Epithelial cell of esophagus (primary cell): ENCODE measurements around the gene TMEM63C.

Source experiments
- DNase-seq: peaks from one replicate; pipeline ENCODE4 v3.0.0; 2010; ENCODE audit warnings: low read depth
- H3K4me3 ChIP-seq: 2 replicates; pipeline ENCODE4 v1.5.1; 2011; ENCODE audit warnings: mild to moderate bottlenecking, low read length, control low read depth
- TF ChIP-seq, protein P1 (sequence below): IDR thresholded peaks from 2 replicates; pipeline ENCODE4 v1.5.1; 2011; ENCODE audit warnings: low read depth, mild to moderate bottlenecking, low read length, control low read depth, inconsistent platforms; ENCODE audit not compliant: insufficient read depth; ENCODE audit errors: missing control alignments

The TMEM63C gene

DNA sequence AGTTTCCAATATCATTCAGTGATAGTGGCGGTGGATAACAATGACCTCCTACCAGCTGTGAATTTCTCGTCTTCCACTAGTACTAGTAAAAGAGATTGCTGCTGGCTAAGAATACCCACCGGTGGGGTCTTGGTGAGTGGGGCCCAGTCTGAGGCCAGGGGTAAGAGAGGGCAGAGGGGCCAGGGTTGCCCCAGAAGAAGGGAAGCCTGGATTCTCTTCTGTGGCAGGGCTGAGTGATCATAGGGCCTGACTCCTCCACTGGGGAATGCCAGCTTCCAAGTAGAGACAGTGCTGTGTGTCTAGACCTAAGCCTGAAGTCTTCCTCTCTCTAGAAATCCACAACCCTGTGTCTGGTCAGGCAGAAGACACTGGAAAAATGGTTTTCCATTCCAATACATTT lies 5.8 kb upstream of the TMEM63C start:
- TF ChIP-seq, protein P1, sequence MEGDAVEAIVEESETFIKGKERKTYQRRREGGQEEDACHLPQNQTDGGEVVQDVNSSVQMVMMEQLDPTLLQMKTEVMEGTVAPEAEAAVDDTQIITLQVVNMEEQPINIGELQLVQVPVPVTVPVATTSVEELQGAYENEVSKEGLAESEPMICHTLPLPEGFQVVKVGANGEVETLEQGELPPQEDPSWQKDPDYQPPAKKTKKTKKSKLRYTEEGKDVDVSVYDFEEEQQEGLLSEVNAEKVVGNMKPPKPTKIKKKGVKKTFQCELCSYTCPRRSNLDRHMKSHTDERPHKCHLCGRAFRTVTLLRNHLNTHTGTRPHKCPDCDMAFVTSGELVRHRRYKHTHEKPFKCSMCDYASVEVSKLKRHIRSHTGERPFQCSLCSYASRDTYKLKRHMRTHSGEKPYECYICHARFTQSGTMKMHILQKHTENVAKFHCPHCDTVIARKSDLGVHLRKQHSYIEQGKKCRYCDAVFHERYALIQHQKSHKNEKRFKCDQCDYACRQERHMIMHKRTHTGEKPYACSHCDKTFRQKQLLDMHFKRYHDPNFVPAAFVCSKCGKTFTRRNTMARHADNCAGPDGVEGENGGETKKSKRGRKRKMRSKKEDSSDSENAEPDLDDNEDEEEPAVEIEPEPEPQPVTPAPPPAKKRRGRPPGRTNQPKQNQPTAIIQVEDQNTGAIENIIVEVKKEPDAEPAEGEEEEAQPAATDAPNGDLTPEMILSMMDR: no peak
- H3K4me3 ChIP-seq: no peak overlapping the region
- DNase-seq: no peak

DNA sequence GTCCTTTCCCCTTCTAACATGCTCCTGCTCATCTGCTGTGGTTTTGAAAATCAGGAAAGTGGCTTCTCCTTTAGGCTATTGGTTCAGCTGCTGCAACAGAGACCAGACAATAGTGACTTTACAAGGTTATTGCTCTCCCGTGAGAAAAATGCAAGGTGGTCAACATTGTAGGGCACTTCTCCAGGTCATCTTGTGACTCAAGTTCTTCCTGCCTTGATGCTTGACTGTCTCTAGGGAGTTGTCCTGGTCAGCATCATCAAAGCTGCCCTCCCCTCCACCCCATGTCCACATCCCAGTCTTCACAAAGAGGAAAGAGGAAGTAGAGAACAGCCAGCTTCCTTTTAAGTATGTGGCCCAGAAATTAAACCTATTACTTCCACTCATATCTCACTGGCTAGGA lies 3.9 kb upstream of the TMEM63C start:
- DNase-seq: no peak
- no peak overlapping the region for H3K4me3 ChIP-seq
- TF ChIP-seq, protein P1: no peak

DNA sequence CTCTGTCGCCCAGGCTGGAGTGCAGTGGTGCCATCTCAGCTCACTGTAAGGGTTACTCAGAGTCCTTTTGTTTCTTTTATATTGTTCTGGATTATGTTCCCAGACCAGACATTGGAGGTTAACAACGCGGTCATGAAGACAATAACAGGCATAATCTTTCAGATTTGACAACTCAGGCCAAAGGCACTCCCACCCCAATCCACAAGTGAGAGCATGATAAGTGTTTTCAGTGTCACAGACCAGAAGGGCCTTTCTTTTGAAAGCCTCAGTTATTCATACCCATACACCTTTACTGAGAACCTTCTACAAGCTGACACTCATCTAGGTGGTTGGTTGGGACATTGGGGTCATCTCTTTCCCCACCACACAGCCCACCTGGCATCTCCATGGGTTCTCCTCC lies 2.9 kb upstream of the TMEM63C start:
- TF ChIP-seq, protein P1: no peak

DNA sequence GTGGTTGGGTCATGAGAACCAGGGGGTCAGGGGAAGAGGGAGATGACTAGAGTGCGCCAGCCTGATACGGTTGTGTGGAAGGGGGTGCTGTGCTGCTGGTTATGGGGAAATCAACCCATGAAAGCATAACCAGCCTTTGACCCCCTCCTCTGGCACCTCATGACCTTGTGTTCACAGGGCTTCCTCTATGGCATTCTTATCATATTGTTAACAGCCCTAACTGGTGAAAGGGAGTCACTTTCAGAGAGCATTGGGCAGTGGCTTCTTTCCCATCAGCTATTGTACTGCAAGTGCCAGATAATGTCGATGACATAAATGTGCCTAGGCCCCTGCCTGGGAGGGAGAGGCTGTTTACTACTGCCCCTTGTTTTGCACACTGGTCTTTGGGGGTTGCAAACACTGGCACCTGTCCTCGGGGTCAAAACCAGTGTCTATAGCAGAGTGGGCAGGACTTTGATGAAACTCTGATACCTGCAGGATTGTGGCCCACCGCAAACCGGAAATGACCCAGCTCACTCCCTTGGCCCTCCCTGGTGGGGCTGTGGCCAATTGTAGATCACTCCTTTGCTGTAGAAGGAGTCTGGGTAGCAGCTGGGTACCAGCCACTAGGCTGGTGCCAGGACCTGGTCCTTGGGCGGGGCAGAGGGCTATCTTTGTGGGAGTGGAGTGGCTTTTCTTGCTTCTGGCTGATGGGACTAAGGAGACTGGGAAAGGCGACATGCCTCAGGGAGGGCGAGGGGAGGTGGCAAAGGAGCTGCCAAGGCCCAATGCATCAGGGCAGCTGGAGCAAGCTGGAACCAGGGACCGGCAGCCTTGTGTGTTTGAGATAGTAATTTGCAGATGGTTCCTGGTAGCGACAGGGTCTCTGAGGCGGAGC lies 634 bp upstream of the TMEM63C start:
- TF ChIP-seq, protein P1: no peak
- DNase-seq: no peak
- H3K4me3 ChIP-seq: peak overlapping the region; percentile 90

More for the DNA sequence above, 2.9 kb upstream of the TMEM63C start:
- H3K4me3 ChIP-seq: no peak overlapping the region
- no peak for DNase-seq

DNA sequence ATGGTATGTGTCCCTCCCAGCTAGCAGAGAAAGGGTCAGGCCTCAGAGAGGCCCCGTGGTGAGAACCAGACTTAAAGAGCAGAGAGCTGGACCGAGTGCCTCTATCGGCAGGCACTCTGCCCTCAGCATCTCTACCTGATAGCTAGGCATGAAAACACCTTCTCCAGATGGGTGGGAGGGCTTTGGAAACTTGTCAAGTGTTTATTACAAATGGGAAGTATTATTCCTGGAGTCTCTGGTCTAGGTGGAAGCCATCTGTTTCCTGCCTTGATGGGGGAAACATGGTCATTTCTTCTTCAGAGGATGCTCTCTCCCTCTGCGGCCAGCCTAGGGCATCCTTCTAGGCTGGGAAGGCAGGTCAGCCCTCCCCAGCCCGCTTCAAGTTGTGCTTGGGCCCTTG lies 2.3 kb downstream of the TMEM63C start:
- TF ChIP-seq, protein P1: no peak
- no peak overlapping the region for H3K4me3 ChIP-seq
- DNase-seq: no peak

DNA sequence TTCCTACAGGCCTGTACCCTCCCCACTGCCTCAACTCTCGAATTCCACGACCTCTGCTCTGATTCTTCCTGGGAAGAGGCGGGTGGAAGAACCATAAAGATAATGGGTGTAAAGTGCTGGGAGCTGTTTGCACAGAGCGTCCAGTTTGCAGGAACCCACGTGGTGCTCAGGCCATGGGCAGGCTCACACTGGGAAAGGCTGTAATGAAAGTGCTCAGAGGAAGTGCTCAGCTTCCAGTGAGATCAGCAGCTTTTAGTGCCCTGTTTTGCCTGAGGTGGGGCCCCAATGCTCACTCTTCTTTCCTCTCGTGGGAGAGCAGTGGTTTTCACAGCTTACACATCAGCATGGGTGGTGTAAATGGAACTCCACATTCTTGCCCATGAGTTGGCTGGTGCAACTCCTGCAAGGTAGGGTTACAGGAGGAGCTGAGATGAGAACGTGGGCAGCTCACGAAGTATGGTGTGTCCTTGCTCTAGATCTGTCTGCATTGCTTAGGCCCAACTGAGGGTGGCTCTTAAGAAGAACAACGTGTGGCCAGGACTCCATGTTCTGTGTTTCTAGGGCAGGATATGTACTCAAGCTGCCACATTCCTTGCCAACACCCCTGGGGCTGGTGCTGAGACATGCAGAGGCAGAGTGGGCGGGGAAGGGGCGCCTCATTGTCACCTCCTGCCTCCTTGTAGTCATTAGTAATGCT lies 2.9 kb downstream of the TMEM63C start:
- DNase-seq: peak; percentile 68
- TF ChIP-seq, protein P1: no peak
- no peak overlapping the region for H3K4me3 ChIP-seq
